Astrocyte (in vitro differentiated cells and primary cell): ENCODE measurements around the gene ZC3H12C.

Experiments used
- CTCF ChIP-seq: IDR thresholded peaks from 2 replicates; pipeline ENCODE4 v1.5.1; 2011; ENCODE audit warnings: low read depth, mild to moderate bottlenecking, inconsistent platforms, low read length, moderate library complexity; ENCODE audit not compliant: insufficient read depth
- EZH2 ChIP-seq: IDR thresholded peaks from 2 replicates; pipeline ENCODE4 v1.6.1; 2012; ENCODE audit warnings: mild to moderate bottlenecking, low read length, inconsistent platforms; ENCODE audit not compliant: insufficient read depth

- TF ChIP-seq CTCF (no peak), EZH2 (no peak)
Observed at GRCh38 chr11:110160437-110160836, 67.2 kb downstream of the ZC3H12C start.
